GM18499 (cell line): ENCODE measurements around the gene PSMG3.

ENCODE experiments used
- ATAC-seq: cut with Tn5 transposase; IDR thresholded peaks from one replicate; pipeline ENCODE4 v1.9.1; 2021; ENCODE audit warnings: moderate number of reproducible peaks; ENCODE audit not compliant: insufficient read depth, unreplicated experiment

The PSMG3 gene

GRCh38 chr7:1597066-1597760 lies 27.4 kb upstream of the PSMG3 start:
- ATAC-seq: no peak

DNA sequence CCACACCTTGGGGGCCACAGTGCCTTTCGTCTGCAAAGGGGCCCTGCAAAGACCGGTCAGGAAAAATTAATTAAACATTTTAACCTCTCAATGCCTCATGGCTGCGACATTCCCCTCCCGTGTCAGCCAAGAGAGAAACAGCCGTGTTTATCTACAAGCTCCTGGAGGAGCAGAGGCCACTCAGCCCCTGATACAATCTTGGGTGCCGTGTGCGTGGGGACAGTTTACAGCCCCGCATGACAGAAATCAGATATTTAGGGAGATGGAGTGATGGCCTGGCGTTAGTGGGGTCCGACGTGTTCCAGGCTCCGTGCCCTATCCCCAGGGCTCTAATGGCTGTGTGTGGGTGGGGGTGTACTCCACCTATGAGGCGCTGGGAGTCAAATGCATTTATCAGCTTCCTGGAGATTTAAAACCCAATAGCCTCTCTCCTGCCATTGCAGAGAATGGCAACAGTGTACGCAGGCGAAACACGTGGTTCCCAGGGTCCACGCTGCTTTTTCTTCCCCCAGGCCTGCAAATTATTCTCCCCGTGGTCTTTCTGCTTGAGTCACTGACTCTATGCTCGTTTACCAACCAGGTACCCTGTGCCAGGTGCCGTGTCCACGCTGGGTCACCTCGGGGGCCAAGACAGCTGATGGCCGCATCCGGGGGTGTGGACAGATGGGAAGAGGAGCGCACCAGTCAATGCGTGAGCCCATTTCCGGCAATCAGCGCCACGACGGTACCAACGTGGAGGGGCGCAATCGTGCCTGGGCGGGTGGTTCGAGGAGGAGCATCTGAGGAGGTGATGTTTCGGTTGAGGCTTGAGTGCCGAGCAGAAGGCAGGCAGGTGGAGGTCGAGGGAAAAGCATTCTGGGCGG lies 26.6 kb upstream of the PSMG3 start:
- no peak for ATAC-seq

DNA sequence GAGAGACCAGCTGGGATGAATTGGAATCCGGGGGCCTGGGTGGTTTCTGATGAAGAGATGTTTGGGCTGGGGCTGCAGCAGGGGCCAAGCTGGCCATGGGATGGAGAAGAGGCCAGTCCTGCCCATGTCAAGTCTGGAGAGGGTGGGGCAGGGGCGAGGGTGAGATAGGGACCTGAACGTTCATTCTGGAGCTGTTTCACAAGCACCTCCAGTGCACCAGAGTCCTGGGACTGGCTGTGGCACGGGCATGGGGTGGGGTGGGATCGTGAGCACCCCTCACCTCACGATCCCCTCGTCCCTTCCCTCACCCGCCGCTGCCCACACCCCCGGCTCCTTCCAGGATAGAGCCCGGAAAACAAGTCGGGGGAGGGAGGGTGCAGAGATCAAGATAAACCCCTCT lies 25.8 kb upstream of the PSMG3 start:
- no peak for ATAC-seq

- ATAC-seq: no peak
Measured at GRCh38 chr7:1595027-1595426, 25.2 kb upstream of the PSMG3 start.

GRCh38 chr7:1593904-1594421 lies 24.1 kb upstream of the PSMG3 start:
- ATAC-seq: no peak

- ATAC-seq: no peak
Measured at GRCh38 chr7:1593091-1593866, 23.4 kb upstream of the PSMG3 start.

DNA sequence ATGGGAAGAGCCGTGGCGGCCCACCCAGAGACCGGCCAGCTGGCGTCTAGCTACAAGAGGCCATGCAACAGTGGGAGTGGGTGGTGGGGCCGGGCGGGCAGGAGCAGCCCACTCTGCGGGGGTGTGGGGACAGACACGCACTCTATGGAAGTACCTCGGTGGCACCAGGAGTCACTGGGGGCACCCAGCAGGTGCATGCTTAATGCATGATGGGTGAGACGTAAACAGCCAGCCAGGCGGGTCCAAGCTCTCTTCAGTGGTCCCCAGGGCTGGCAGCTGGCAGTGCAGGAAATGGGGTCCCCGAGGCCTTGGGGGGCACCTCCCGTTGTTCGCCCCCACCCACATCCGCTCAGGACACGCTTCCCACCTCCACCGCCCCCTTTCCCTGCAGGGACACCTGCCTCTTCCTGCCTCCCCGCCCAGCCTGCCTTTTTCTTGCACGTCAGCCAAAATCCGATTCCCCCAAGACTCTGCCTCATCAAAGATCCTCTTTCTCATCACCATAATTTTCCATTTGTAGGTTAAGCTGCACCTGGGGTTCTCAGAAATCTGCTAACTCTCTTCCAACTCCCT lies 22.6 kb upstream of the PSMG3 start:
- no peak for ATAC-seq

DNA sequence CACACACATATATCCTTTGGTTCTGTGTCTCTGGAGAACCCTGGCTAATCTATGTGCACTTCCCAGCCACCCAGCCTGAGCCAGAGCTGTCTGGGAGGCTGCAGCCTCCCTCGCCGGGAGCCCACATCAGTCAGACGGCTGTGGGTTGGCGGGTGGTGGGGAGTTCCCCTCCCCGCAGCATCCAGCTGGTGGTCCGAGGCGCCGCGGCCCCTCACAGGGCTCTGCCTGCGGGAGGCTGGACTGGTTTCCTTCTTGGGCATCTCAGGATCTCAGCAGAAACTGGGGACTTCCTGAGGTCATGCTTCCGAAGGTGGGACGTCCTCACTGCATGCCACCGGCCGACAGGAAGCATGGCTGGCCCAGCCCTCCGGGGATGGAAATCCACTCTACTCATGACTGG lies 22.0 kb upstream of the PSMG3 start:
- ATAC-seq: no peak

- ATAC-seq: no peak
Measured at GRCh38 chr7:1591396-1591795, 21.6 kb upstream of the PSMG3 start.

DNA sequence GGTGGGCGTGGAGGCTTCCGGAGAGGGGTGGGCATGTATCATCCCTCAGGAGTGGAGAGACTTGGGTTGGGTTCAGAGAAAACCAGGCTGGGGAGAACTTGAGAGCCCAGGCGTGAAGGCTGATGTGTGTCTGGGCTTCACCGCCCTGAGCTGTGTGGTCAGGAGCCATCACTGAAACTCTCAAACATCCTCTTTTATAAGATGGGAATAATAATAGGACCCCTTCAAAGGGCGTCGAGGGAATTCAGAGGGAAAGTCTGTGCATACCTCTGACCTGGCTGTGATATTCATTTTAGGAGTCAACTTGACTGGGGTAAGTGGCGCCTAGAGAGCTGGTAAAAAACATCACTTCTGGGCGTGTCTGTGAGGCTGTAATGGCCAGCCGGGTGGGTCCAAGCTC lies 21.1 kb upstream of the PSMG3 start:
- ATAC-seq: no peak

DNA sequence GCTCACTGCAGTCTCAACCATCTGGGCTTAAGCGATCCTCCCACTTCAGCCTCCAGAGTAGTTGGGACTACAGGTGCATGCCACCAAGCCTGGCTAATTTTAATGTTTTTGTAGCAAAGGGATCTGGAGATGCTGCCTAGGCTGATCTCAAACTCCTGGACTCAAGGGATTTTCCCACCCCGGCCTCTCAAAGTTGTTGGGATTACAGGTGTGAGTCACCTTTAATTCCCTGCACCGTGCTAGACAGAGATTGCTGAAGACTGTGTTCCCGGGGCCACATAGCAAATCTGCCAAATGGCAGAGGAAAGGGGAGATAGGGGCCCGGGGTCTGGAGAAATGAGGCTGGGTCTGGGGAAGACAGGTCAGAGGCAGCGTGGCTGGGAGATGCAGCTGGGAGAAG lies 20.6 kb upstream of the PSMG3 start:
- no peak for ATAC-seq

DNA sequence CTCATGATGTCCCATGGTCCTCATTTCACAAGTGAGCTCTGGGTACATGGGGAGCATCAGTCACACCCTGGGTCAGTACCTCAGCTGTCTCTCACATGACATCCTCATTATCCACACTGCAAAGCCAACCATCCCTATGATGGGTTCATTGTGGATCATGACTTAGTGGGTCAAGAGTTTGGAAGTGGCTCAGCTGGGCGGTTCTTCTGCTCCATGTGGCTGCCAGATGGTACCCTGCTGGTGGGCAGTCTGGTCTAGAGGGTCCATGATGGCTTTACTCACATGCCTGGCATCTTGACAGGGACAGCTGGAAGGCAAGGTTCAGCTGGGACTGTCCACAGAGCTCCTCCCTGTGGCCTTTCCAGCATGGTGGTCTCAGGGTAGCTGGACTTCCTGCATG lies 19.1 kb upstream of the PSMG3 start:
- no peak for ATAC-seq

DNA sequence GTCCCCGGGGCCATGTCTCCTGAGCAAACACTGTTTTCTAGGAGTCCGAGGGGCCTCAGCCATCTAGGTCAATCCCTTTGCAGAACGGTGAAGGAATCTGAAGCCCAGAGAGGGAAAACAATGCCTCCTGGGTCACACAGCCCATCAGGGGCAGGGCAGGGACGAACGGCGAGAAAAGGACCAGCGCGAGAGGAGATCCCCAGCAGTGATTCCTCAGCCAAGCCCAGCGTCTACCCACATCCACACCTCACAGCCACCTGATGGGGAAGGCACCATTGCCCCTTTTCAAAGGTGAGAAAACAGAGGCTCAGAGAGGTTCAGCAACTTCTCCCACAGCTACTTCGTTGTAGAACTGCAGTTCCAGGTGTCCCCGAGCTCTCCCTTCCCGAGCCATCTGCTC lies 17.9 kb upstream of the PSMG3 start:
- no peak for ATAC-seq

DNA sequence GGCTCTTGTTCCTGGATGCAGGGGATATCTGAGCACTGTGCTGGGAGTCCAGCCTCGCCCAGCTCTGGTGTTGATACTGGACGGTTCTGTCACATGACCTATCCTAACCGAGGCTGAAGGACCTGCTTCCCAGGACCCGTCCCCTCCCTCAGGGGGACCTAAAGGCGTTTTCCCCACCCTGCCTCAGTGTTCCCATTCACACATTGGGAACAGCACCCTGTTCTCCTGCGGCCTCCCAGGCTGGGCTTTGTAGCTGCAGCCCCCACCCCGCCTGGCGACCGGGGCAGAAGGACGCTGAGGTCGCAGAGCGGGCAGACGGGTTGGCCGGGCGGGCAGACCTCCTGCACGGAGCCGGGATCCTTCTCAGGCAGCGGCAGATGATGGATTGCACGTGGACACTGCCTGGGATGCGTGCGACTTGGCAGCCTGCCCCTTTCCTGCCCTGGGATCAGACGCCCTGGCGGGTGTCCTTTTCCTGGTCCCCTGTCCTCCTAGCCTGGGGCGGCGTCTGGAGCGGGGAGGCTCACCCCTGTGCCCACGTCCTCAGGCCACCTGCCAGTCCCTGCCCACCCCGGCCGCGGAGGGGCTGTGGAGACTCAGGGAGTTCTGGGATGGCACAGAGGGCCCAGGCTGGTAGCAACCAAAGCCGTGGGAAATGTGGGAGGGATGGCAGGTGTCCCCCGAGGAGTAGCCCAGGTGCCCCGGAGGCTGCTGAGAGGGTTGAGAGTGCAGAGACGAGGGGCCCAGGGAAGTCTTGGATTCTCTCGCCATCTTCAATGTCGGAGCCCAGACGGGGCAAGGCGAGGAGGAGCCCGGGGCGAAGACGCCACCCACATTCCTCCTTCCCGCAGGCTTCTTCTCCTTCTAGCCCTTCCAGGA lies 17.2 kb upstream of the PSMG3 start:
- ATAC-seq: no peak

DNA sequence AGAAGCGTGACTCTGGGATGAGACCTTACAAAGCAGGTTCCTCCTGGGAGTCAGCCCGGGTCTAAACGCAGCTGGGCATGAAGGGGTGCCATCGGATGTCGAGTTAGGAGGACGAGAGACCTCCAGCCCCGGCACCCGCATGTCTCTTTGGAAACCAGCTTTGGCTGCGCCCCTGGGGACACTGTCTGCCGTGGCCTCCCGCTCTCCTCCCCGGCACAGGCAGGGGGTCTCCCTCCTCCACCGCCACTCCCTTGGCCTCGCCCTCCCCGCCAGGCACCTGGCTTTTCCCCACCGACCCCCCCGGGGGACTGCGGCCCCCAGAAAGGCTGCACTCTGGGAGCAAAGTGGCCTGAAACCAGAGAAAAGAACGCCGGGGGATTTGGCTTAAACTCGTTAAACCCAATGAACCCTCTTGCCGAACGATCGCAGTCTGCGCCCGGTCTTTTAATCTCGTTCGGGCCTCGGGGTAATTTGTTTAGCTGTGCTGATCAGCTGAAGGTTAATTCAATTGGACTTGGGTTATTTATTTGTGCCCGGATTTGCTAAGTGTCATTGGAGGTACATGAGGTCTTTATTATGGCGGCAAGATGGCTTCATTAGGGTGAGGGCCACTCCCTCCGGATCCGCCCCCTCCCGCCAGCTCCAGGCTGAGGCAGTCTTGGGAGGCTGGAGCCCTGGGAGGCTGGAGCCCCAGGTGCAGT lies 16.4 kb upstream of the PSMG3 start:
- ATAC-seq: no peak

DNA sequence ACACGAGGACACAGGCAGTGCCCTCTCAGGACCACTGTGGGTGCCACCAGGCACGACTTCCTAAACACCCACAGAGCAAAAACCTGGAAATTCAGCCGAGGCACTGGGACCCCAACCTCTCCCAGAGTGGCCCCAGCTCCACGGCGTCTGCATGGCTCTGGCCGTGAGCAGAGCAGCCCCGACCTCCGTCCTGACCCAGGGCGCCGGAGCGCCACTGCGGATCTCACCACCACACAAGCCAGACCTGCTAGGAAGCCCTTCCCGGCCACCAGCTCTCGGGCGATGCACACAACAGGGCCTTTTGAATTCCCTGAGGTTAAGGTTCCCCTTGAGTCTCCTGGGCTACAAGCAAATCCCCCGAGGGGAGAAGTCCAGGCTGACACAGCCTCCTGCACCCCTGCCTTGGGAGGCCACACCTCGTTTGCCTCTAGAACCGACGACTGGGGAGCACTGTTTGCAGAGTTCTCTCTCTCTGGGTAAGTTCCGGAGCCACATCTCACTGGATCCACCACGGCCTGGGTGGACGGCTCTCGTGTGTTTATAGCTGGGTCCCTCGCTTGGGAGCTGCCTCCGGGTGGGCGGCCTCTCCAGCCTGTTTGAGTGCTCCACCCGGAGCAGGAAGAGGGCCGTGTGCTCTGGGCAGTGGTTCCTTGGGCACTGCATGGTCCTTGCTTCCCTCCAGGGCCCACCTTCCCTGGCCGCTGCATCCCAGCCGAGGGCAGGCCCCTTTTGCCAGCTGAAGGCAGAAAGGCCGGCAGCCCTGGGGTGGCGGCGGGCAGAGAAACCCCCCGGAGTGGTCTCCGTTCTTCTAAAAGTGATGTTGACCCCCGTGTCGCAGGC lies 15.5 kb upstream of the PSMG3 start:
- ATAC-seq: no peak

GRCh38 chr7:1584700-1585099 lies 14.9 kb upstream of the PSMG3 start:
- ATAC-seq: no peak
